Upper lobe of right lung (tissue), 1 donor: ENCODE measurements around the gene DCP1B. TPM values are rescaled to one million over a fixed set of nuclear protein-coding genes. Genes with fewer than 3 reads are reported as not detected.

Source experiments
- ATAC-seq: fragments of 200-7000 bp; cut with Tn5 transposase; one replicate; pipeline ENCODE4 v1.9.1; 2020; ENCODE audit warnings: mild to moderate bottlenecking, moderate library complexity
- DNase-seq: peaks from one replicate; pipeline ENCODE4 v3.0.0-alpha.2; 2020
- H3K27ac ChIP-seq: fragments of 200-600 bp; one replicate; pipeline ENCODE4 v1.8.0; 2022
- H3K27me3 ChIP-seq: fragments of 200-600 bp; one replicate; pipeline ENCODE4 v1.8.0; 2022; ENCODE audit warnings: mild to moderate bottlenecking
- H3K36me3 ChIP-seq: fragments of 200-600 bp; one replicate; pipeline ENCODE4 v1.8.0; 2022
- H3K4me1 ChIP-seq: fragments of 200-600 bp; one replicate; pipeline ENCODE4 v1.8.0; 2022
- H3K4me3 ChIP-seq: fragments of 200-600 bp; one replicate; pipeline ENCODE4 v1.8.0; 2022; ENCODE audit warnings: mild to moderate bottlenecking
- H3K9me3 ChIP-seq: fragments of 200-600 bp; one replicate; pipeline ENCODE4 v1.8.0; 2022
- CTCF ChIP-seq: fragments of 200-600 bp; IDR thresholded peaks from one replicate; pipeline ENCODE4 v1.8.0; 2022; ENCODE audit warnings: antibody characterized with exemption
- intact Hi-C: fragments of 100-400 bp; cut with DNase I; formaldehyde crosslinking; loops from one replicate; pipeline ENCODE4 v1.11.0; 2022
- total RNA-seq: library from RNA; stranded (reverse); fragmentation: NEBNext Ultra II Directional; extraction: Animal tissue kit (Norgen Biotek cat#: 25700); gene quantifications from one replicate; pipeline ENCODE4 v1.2.1, GENCODE V29; 2021
- donor health status: DM: no; HTN: yes; CAD: no; lungs with severe emphysema.

Gene DCP1B
- total RNA-seq, 1 donor from 2014 or later, result 12.8 TPM

GRCh38 chr12:2009623-2010022 is 5.4 kb upstream of the DCP1B start:
- TF ChIP-seq CTCF, result no peak
- Histone ChIP-seq H3K27ac (no peak overlapping the region), H3K4me3 (no peak overlapping the region), H3K27me3 (no peaks in the 10 kb centered on the region), H3K4me1 (peaks cover 13% of the 10 kb centered on the region), H3K9me3 (no peaks in the 10 kb centered on the region), H3K36me3 (no peaks in the 10 kb centered on the region)
- DNase-seq, result no peak
- no peak for ATAC-seq
- intact Hi-C loops, result no loop called here

DNA sequence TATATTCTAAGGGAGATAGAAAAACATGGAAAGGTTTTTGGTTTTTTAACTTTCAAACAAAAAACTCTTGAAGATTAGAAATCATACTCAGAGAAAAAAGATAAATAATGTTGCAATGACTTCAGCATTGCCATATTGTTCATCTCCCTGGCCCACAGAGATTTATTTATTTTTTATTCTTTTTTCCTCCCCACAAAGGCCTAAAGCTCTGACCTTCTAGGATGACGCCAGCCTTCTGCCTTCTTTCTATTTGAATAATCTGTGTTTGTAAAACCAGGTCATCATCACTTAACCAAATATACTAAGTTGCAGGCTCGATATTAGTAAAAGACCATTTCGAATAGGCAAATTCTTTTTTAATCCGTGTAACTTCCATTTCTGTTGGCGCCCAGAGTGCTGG is 4.4 kb upstream of the DCP1B start:
- ATAC-seq, result no peak
- intact Hi-C loops, result no loop called here
- no peak overlapping the region for H3K27ac ChIP-seq
- no peak for DNase-seq
- no peaks in the 10 kb centered on the region for H3K9me3 ChIP-seq
- peaks cover 5% of the 10 kb centered on the region for H3K4me1 ChIP-seq
- TF ChIP-seq CTCF, result no peak
- no peaks in the 10 kb centered on the region for H3K36me3 ChIP-seq
- no peaks in the 10 kb centered on the region for H3K27me3 ChIP-seq
- H3K4me3 ChIP-seq, result no peak overlapping the region

DNA sequence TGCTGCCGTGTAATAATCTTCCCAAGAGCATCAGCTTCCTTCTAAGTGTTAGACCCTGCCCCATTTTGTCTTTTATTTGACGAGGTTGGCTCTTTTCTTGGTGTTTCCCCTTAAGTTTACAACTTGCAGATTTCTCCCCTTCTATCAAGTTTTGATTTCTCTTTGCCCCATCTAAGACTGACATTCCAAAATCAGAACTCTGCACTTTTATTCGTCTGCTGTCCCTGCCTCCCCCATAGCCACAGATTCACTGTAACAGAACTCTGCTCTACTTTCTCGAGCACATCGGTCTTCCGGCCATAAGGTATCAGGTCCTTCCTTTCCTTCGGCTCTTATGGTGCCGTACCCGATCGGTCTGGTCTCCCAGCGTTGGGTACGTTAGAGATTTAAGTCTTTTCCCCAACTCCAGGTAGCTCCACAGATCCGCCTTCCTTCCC is 563 bp downstream of the DCP1B start:
- Histone ChIP-seq H3K36me3 (no peaks in the 10 kb centered on the region), H3K4me3 (peak overlapping the region; percentile 80), H3K27ac (peak overlapping the region; percentile 92), H3K27me3 (no peaks in the 10 kb centered on the region), H3K9me3 (no peaks in the 10 kb centered on the region), H3K4me1 (peaks cover 15% of the 10 kb centered on the region)
- ATAC-seq, result peak; percentile 8
- no peak for TF ChIP-seq CTCF
- DNase-seq, result no peak
- intact Hi-C loops, result no loop called here

DNA sequence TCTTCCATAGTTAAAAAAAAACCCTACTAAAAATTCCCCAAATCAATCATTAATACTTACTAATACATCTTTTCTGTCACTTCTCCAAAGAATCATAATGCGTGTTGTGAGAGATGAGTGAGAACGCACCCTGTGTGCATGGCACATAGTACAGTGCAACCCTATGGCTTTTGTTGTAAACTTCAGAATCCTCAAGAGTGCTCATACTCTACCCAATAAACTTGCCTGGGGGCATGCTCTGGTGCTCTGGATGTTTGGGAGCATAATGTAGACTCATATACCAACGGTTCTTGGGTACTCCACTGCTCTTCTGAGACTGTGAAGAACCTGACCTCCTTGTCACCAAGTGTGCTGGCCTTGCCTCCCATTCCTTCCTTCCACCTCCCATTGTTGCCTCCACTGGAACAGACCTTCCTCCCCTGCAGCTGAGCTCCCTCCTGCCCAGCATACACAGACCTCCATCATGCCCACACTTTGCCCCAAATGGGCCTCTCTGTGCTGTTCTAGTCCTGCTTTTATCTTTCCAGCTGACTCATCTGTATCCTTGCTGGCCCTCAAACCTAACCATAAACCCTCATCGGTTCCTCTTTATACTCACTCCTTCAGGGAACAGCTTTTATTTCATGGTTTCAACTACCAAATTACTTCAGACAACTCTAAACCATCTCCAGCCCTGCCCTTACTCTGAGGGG is 8.9 kb downstream of the DCP1B start:
- Histone ChIP-seq H3K27ac (no peak overlapping the region), H3K36me3 (peaks cover 35% of the 10 kb centered on the region), H3K27me3 (no peaks in the 10 kb centered on the region), H3K4me1 (no peaks in the 10 kb centered on the region), H3K9me3 (no peaks in the 10 kb centered on the region), H3K4me3 (no peak overlapping the region)
- ATAC-seq (no peak), DNase-seq (no peak)
- TF ChIP-seq CTCF, result no peak
- intact Hi-C loops, result no loop called here

GRCh38 chr12:1994429-1995143 is 9.7 kb downstream of the DCP1B start:
- peak overlapping the region; percentile 52 for H3K27ac ChIP-seq
- no peaks in the 10 kb centered on the region for H3K4me1 ChIP-seq
- no peaks in the 10 kb centered on the region for H3K27me3 ChIP-seq
- no peaks in the 10 kb centered on the region for H3K9me3 ChIP-seq
- DNase-seq, result no peak
- peaks cover 43% of the 10 kb centered on the region for H3K36me3 ChIP-seq
- ATAC-seq, result no peak
- no peak for TF ChIP-seq CTCF
- intact Hi-C loops, result no loop called here
- no peak overlapping the region for H3K4me3 ChIP-seq
